ENCODE measurements around the gene SDHB.

- TF ChIP-seq POLR2A (IDR thresholded peaks at IDR 0.05) (no peak), EP300 (IDR thresholded peaks at IDR 0.05) (no peak)
Observed at GRCh38 chr1:17069452-17070162, 15.8 kb upstream of the SDHB start.

Data from sigmoid colon (tissue), 4 donors.